Suppressor macrophage treated with lipopolysaccharide for 4 hours (primary cell): ENCODE results near the gene DNAAF3.
"Not testable (repeated sequence)": the region's sequence is repeated elsewhere in the genome, so short reads cannot be mapped to it uniquely, and the experiment has no call there.

Experiments
- DNase-seq: peaks from one replicate; pipeline ENCODE4 v3.0.0-alpha.2; 2020

Gene DNAAF3

GRCh38 chr19:55175117-55175867, 8.9 kb upstream of the DNAAF3 start:
- DNase-seq, result no peak

GRCh38 chr19:55174425-55175116, 8.2 kb upstream of the DNAAF3 start:
- DNase-seq, result no peak

DNA sequence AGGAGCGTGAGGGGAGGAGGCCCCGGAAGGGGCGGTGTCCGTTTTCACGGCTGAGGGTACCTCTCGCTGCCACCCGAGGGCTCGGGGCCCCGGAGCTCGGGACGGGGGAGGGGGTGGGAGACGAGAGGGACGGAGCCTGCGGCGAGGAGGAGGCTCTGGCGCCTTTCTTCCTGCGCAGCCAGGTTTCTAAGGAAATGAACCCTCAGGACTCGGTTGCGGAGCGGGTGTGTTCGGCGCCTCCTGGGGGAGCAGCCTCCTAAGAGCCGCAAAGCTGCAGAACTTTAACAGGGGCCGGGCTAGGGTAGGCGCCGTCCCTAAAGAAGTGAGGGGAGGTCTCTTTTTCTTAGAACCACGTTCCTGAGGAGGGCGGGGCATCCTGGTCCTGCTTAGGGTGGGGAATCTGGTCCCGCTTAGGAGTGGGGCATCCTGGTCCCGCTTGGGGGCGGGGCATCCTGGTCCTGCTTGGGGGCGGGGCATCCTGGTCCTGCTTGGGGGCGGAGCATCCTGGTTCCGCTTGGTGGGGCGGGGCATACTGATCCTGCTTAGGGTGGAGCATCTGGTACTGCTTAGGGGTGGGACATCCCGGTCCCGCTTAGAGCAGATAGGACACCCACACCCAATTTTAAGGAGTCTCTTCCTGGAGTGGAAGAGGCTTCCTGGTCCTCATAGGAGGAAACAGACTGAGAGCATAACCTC, 7.4 kb upstream of the DNAAF3 start:
- peak; percentile 31 for DNase-seq

- no peak for DNase-seq
These were observed 6.8 kb upstream of the DNAAF3 start for GRCh38 chr19:55173186-55173713.

GRCh38 chr19:55172741-55173140, 6.3 kb upstream of the DNAAF3 start:
- DNase-seq, result no peak

- DNase-seq, result not testable (repeated sequence)
These were observed 5.9 kb upstream of the DNAAF3 start for GRCh38 chr19:55172318-55172717.

DNA sequence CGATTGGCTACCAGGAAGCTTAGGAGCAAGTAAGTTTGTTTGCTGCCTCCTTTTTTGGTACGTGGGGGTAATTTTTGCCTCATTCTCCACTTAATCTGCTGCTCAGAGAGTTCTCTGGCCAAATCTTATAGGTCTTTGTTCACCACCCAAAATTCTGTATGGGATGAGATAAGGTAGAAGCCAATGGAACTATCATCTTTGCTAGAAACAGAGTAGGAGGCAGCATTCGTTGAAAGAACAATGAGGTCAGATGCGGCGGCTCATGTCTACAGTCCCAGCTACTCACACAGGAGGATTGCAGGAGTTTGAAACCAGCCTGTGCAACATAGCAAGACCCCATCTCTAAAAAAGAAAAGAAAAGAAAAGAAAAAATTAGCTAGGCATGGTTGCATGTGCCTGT, 5.0 kb upstream of the DNAAF3 start:
- DNase-seq, result no peak

GRCh38 chr19:55169136-55169535, 2.7 kb upstream of the DNAAF3 start:
- no peak for DNase-seq

GRCh38 chr19:55165952-55166529, 372 bp downstream of the DNAAF3 start:
- peak; percentile 62 for DNase-seq

DNA sequence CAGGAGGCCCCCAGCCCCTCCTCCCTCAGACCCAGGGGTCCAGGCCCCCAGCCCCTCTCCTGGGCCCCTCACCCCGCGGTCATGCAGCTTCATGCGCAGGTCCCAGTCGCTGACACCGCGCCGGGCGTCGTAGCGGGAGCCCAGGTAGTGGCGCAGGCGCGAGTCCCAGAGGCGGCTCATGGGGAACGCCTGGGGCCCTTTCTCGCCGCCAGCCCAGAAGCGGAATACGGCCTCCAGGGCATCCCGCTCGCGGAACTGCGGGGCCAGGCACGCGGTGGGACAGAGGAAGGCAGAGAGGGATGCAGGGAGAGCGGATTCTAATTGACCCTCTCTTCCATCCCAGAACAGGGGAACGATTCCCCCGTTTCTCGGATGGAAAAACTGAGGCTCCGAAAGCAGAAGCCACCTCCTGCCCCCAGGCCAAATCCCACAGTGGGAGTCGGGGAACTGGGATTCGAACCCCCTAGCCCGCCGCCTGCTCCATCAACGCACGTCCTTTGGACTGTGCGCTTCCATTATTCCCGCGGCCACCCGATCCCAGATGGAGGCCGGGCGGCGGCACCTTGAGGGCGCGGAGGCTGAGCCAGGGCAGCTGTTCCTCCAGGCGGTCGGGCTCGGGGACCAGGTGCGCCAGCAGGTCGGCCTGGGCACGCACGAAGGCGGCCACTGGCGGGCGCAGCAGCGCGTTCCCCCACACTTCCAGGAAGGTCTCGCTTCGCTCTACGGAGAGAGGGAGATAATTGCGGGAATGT, 4.7 kb downstream of the DNAAF3 start:
- no peak for DNase-seq

DNA sequence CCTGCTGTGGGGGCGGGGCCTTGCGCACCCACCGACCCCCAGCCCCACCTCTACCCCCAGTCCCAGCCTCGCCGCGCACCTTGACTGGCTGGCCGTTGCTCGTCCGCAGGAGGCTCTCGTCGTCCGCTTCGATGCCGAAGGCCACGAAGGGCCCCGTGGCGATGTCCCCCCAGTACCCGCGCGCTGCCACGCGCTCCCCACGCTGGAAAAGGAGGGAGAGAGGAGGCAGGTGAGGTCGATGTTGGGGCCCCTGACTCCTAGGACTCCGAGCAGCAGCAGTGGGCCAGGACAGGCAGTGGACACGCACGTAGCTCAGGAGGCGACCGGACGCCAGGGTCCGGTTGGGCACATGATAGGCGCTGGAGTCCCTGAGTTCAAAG, 5.4 kb downstream of the DNAAF3 start:
- no peak for DNase-seq

GRCh38 chr19:55160128-55160985, 6.1 kb downstream of the DNAAF3 start:
- peak; percentile 92 for DNase-seq

GRCh38 chr19:55158848-55159749, 7.3 kb downstream of the DNAAF3 start:
- DNase-seq, result no peak

- DNase-seq, result no peak
These were observed 8.0 kb downstream of the DNAAF3 start for GRCh38 chr19:55158423-55158822.

DNA sequence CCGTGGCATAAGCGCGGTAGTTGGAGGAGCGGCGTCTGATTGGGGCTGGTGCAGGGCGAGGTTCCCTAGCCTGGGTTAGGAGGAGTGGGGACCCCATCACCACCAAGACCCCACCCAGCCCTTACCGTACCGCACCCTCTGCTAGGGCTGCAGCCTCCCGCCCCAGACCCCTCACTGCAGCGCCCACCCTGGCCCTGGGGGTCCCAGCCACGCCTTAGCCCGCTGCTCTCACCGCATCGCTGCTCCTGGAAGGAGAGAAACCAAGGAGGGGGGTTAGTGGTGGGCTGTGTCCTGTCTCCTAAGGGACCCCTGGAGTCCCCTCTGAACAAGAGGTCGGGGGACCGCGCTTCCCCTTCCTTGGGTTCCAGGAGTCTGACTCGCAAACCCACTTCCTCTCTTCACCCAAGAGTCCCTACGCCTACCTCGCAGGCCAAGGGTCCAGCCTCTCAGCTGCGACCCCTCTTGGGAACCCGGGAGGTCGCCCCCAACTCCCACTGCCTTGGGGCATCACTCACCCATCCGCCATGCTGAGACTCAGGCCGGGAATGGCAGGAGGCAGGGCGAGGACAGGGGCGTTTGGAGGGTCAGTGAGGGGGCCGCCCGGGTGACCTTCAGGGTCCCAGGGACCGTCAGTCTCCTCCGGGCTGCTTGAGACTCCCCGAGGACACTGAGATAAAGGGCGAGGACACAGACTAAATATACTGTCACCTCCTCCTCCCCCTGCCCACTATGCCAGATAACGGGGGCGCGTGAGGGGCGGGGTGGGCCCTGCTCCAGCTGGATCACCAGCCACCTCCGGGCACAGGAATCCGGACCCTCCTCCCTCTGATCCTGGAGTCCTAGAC, 9.1 kb downstream of the DNAAF3 start, which contains the start of gene TNNI3:
TSS of gene TNNI3 (minus strand) at position 669 of the 845 bp plus-strand sequence. CDS start at position 526, 143 bp downstream.
- no peak for DNase-seq

DNA sequence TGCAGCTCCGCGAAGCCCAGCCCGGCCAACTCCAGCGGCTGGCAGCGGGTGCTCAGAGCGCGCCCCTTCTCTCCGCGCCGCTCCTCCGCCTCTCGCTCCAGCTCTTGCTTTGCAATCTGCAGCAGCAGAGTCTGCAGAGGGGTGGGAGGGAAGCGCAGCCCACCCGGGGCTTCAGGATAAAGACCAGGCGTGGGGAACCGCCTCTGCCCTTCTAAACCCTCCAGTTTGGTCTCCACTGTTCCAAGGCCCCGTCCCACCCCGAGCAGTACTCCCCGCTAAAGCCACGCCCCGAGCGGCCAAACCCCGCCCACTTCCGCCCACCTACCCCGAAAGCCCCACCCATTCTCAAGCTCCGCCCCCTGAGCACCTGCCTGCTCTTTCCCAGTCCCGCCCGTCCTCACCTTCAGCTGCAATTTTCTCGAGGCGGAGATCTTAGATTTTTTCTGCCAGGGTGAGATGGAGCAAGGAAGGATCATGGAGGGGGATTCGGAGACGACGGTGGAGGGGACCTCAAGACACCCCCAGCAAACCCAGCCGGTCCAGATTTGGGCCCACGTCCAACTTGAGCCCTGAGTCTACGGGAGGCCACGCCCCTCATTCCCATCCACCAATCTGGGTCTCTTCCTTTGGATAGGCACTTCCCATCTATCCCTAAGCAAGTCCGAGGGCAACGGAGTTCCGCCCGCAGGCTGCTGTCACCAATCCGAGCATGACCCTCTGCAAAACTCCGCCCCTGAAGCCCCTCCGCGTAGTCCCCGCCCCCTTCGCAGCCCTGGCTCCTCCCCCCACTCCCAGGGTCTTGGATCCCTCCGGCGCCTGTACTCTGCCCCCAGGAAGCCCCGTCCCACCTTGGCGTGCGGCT, 10.0 kb downstream of the DNAAF3 start:
- DNase-seq, result no peak

- DNase-seq, result not testable (repeated sequence)
These were observed 10.6 kb downstream of the DNAAF3 start for GRCh38 chr19:55155784-55156183.

GRCh38 chr19:55153652-55154264, 12.7 kb downstream of the DNAAF3 start:
- no peak for DNase-seq
